Fibroblast of lung (primary cell): ENCODE data around the gene SPC25. TPM values are rescaled to one million over a fixed set of nuclear protein-coding genes. Genes with fewer than 3 reads are reported as not detected.
A peak's percentile ranks its signal among the peaks of the same experiment; 100 is the strongest.

Experiments used
- DNase-seq, 2 donors: peaks; one replicate each; pipeline versions ENCODE4 v3.0.0 to v3.0.0-alpha.2; 2010; ENCODE audit warnings: low read depth in 2 of 2
- H2AFZ ChIP-seq: 2 replicates; pipeline ENCODE4 v1.5.1; 2012; ENCODE audit warnings: low read length, control low read depth, inconsistent platforms
- H3K27ac ChIP-seq: 2 replicates; pipeline ENCODE4 v1.5.1; 2011; ENCODE audit warnings: low read length, control low read depth; ENCODE audit not compliant: insufficient read depth
- H3K27me3 ChIP-seq: 2 replicates; pipeline ENCODE4 v1.5.1; 2011; ENCODE audit warnings: mild to moderate bottlenecking, low read length; ENCODE audit not compliant: control insufficient read depth, insufficient read depth
- H3K36me3 ChIP-seq: 2 replicates; pipeline ENCODE4 v1.5.1; 2011; ENCODE audit warnings: low read length; ENCODE audit not compliant: control insufficient read depth, insufficient read depth
- H3K4me1 ChIP-seq: 2 replicates; pipeline ENCODE4 v1.5.1; 2011; ENCODE audit warnings: low read length; ENCODE audit not compliant: control insufficient read depth, insufficient read depth; ENCODE audit errors: extremely low read depth
- H3K4me2 ChIP-seq: 2 replicates; pipeline ENCODE4 v1.5.1; 2011; ENCODE audit warnings: low read length, control low read depth; ENCODE audit not compliant: insufficient read depth; ENCODE audit errors: extremely low read depth
- H3K4me3 ChIP-seq, 4 experiments: fragments of 200-600 bp in 1 of 4; sonication (generic) in 1 of 4; replicated peaks in 1 of 4; 2 replicates each; pipeline ENCODE4 v1.5.1; 2011 to 2016; ENCODE audit warnings: low read length in 4 of 4, low read depth in 3 of 4, mild to moderate bottlenecking in 3 of 4, control low read depth in 2 of 4, inconsistent platforms in 1 of 4, mixed read lengths in 1 of 4; ENCODE audit not compliant: insufficient read depth in 1 of 4; ENCODE audit errors: control extremely low read depth in 1 of 4
- H3K79me2 ChIP-seq: 2 replicates; pipeline ENCODE4 v1.5.1; 2012; ENCODE audit warnings: mild to moderate bottlenecking, low read length, inconsistent platforms; ENCODE audit not compliant: control insufficient read depth, insufficient read depth
- H3K9ac ChIP-seq: 2 replicates; pipeline ENCODE4 v1.5.1; 2011; ENCODE audit warnings: mild to moderate bottlenecking, low read length, control low read depth; ENCODE audit not compliant: insufficient read depth
- H3K9me3 ChIP-seq: 2 replicates; pipeline ENCODE4 v1.5.1; 2012; ENCODE audit warnings: low read depth, low read length; ENCODE audit not compliant: control insufficient read depth, insufficient read depth
- H4K20me1 ChIP-seq: 2 replicates; pipeline ENCODE4 v1.5.1; 2011; ENCODE audit warnings: low read length; ENCODE audit not compliant: control insufficient read depth, insufficient read depth; ENCODE audit errors: extremely low read depth
- EZH2 ChIP-seq: IDR thresholded peaks from 2 replicates; pipeline ENCODE4 v1.5.1; 2012; ENCODE audit warnings: low read length, control low read depth, mild to moderate bottlenecking; ENCODE audit errors: missing control alignments
- polyA minus RNA-seq: library from RNA; depleted of rRNA, polyadenylated mRNA; stranded (reverse); fragments of >200 nt; gene quantifications from 2 replicates; pipeline ENCODE4 v1.2.3, GENCODE V29; 2011; ENCODE audit warnings: low replicate concordance
- polyA plus RNA-seq, 2 donors: library from polyadenylated mRNA; depleted of rRNA in 1 of 2; stranded (reverse) in 1 of 2; unstranded in 1 of 2; fragments of >200 nt; gene quantifications; 2 replicates each; pipeline ENCODE4 v1.2.1, GENCODE V29; 2011 to 2012; ENCODE audit warnings: missing spikeins in 1 of 2
- total RNA-seq: library from RNA; depleted of rRNA; stranded (reverse); fragments of >200 nt; gene quantifications from 2 replicates; pipeline ENCODE4 v1.2.1, GENCODE V29; 2014
- TF ChIP-seq, protein P1 (sequence below), 2 donors: IDR thresholded peaks in 1 of 2; conservative IDR thresholded peaks in 1 of 2; 1 replicate in 1 of 2; 2 replicates in 1 of 2; pipeline ENCODE4 v1.5.1; 2011 to 2012; ENCODE audit warnings: low read length in 2 of 2, control low read depth in 1 of 2, inconsistent platforms in 1 of 2, low read depth in 1 of 2, mild to moderate bottlenecking in 1 of 2

SPC25 gene, protein sequence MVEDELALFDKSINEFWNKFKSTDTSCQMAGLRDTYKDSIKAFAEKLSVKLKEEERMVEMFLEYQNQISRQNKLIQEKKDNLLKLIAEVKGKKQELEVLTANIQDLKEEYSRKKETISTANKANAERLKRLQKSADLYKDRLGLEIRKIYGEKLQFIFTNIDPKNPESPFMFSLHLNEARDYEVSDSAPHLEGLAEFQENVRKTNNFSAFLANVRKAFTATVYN
- total RNA-seq (0.99 TPM in 1 of 2 replicates, not detected in the other), polyA plus RNA-seq (4.8 and 21.6 TPM in 2 replicates), polyA minus RNA-seq (3.7 TPM in 1 of 2 replicates, not detected in the other)
- 4.2 and 18.9 TPM in 2 replicates for polyA plus RNA-seq (2012)

DNA sequence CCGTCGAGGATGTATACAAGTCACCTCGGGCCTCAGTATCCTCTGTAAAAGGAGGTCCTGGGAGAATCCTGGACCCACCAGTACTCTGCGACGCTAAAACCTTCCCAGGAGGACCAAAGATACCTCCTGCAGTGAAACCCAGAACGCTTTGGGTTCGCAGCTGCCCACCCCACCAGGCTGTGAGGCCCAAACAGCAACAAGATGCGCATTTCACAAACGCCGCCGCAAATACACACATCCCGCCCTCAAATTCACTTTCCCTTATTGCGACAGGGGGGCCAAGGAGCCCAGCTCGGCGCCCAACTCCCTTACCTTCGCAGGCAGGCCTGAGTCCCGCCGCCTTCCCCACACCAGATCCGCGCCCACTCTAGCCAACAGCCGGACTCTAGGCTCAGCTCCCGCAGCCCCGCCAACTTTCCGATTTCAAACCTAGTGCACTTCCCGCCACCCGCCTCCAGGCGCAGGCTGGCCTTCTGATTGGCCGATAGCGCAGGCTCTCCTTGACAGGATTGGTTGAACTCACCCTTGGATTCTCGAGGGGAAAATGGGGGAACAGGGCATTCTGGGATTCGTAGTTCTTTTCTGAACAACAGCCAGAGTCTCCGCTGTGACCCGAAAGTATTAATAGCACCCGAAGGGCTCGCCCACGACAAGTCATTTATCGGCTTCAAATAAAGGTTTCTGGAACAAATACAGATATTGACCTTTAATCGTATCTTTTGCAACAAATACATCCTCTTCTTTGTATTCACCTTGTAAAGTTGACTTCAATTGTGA is at the start of gene SPC25:
Gene SPC25 (minus strand): TSS at position 425 of the 777 bp plus-strand sequence. CDS start 911 bp downstream, outside the sequence.
- Histone ChIP-seq H3K36me3 (no peaks in the 10 kb centered on the region), H3K9me3 (no peaks in the 10 kb centered on the region), H3K4me2 (peak within 1 kb of the TSS; percentile 95), H3K27me3 (no peaks in the 10 kb centered on the region), H3K9ac (peak within 1 kb of the TSS; percentile 67), H4K20me1 (no peaks in the 10 kb centered on the region), H3K4me1 (peaks cover 4% of the 10 kb centered on the region), H3K79me2 (peaks cover 11% of the 10 kb centered on the region), H3K27ac (peak within 1 kb of the TSS; percentile 56), H3K4me3 (peak within 1 kb of the TSS; percentile 62 to 98 (median 82)), H2AFZ (peak within 1 kb of the TSS; percentile 98)
- DNase-seq, result peak; percentile 82 to 88
- TF ChIP-seq, protein P1, sequence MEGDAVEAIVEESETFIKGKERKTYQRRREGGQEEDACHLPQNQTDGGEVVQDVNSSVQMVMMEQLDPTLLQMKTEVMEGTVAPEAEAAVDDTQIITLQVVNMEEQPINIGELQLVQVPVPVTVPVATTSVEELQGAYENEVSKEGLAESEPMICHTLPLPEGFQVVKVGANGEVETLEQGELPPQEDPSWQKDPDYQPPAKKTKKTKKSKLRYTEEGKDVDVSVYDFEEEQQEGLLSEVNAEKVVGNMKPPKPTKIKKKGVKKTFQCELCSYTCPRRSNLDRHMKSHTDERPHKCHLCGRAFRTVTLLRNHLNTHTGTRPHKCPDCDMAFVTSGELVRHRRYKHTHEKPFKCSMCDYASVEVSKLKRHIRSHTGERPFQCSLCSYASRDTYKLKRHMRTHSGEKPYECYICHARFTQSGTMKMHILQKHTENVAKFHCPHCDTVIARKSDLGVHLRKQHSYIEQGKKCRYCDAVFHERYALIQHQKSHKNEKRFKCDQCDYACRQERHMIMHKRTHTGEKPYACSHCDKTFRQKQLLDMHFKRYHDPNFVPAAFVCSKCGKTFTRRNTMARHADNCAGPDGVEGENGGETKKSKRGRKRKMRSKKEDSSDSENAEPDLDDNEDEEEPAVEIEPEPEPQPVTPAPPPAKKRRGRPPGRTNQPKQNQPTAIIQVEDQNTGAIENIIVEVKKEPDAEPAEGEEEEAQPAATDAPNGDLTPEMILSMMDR (conservative IDR thresholded peaks at IDR 0.05 in 1 of 2, IDR thresholded peaks at IDR 0.05 in 1 of 2; ENCODE audit: low read depth in 1 of 2, low read length in 2 of 2), result no peak
- TF ChIP-seq EZH2, result no peak

DNA sequence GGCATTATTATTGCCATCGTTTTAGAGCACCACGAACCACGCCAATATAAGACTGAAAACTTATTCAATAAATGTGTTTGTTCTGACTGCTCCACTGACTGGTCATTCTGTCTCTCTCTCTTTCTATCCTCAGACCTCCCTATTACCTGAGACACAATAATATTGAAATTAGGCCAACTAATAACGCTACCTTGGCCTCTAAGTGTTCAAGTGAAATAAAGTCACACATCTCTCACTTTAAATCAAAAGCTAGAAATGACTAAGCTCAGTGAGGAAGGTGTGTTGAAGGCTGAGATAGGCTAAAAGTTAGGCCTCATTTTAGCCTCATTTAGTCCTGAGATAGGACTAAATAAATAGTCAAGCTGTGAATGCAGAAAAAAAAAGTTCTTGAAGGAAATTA is 49.7 kb upstream of the SPC25 start:
- Histone ChIP-seq H3K9me3 (no peaks in the 10 kb centered on the region), H3K27ac (no peak overlapping the region), H3K36me3 (no peaks in the 10 kb centered on the region), H3K4me1 (no peaks in the 10 kb centered on the region), H3K27me3 (no peaks in the 10 kb centered on the region), H3K9ac (no peak overlapping the region), H2AFZ (no peak overlapping the region), H3K4me2 (no peak overlapping the region), H3K79me2 (no peaks in the 10 kb centered on the region), H4K20me1 (no peaks in the 10 kb centered on the region), H3K4me3 (no peak overlapping the region)
- TF ChIP-seq, protein P1 (conservative IDR thresholded peaks at IDR 0.05 in 1 of 2, IDR thresholded peaks at IDR 0.05 in 1 of 2; ENCODE audit: low read depth in 1 of 2, low read length in 2 of 2), result no peak
- TF ChIP-seq EZH2, result no peak
- DNase-seq, result no peak

DNA sequence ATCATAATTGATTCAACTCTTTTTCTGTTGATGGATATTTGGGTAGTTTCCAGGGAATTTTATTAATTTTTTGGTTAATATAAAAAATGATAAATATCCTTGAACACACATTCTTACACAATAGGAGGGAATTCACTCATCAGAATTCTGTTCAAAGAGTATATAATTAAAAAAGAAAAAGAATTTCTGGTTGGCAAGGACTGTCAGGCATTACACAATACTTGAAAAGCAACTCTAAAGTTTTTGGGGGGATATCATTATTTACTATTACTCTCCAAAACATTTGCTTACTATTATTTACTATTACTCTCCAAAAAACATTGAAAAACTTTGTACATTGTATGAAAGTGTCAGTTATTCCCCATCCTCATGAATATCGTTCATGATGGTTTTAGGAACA is 48.8 kb upstream of the SPC25 start:
- H3K4me2 ChIP-seq, result no peak overlapping the region
- H3K36me3 ChIP-seq, result no peaks in the 10 kb centered on the region
- no peak overlapping the region for H3K27ac ChIP-seq
- TF ChIP-seq, protein P1 (conservative IDR thresholded peaks at IDR 0.05 in 1 of 2, IDR thresholded peaks at IDR 0.05 in 1 of 2; ENCODE audit: low read depth in 1 of 2, low read length in 2 of 2), result no peak
- no peaks in the 10 kb centered on the region for H4K20me1 ChIP-seq
- no peaks in the 10 kb centered on the region for H3K9me3 ChIP-seq
- no peak for DNase-seq
- no peak overlapping the region for H3K4me3 ChIP-seq
- no peak overlapping the region for H2AFZ ChIP-seq
- H3K79me2 ChIP-seq, result no peaks in the 10 kb centered on the region
- no peak overlapping the region for H3K9ac ChIP-seq
- no peaks in the 10 kb centered on the region for H3K27me3 ChIP-seq
- no peaks in the 10 kb centered on the region for H3K4me1 ChIP-seq
